ENCODE data around the gene IFNA14.

DNA sequence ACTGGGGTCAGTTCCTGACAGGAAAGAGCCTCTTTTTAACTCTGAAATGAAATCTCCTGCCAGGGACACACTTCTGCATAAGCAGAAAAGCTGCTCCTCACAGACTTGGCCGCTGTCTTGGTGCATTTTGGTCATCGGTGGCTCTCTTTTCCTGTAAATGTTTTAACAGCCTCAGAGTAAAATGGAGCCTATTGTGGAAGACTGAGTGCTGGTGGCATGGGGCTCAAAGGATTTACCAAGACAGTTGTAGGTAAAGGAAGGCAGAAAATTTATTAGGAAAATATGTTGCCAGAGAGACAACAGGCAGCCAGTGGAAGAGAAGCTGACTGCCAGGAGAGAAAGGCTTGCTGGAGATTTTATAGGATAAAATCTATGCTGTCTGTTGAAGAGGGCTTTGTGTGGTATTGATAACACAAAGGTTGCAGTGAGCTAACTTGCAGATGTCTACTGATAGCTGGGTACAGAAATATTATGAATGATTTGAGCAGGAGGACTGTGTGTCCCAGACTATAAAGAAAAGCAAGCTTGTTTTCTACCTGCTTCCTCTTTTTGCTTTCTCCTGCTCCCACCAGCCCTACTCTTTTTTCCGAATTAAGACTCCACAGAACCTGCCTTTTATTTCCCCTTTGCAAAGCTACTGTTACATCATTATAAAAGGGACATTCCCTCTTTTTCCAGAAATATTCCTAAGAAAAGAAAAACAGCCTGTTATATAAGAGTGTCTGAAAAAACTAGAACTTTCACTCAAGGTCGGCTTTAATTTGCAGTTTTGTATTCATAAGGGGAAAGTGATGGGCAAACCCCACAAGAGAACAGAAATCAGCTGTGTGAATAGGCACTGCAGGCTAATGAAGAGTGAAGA, 27.9 kb upstream of the IFNA14 start:
- no peak for TF ChIP-seq TAF1 (IDR thresholded peaks at IDR 0.05; ENCODE audit: borderline replicate concordance, insufficient read depth, low read length)
- no peak for TF ChIP-seq POLR2AphosphoS5 (IDR thresholded peaks at IDR 0.05; ENCODE audit: low read depth, low read length)
- no peak for TF ChIP-seq SIN3A (IDR thresholded peaks at IDR 0.05; ENCODE audit: borderline replicate concordance, insufficient read depth, low read length)
- TF ChIP-seq FOXP2 (optimal IDR thresholded peaks at IDR 0.05; ENCODE audit: borderline replicate concordance, extremely low read depth, extremely low read length, insufficient read depth), result no peak
